ENCODE data around the gene RBMS3. TPM values are rescaled to one million over a fixed set of nuclear protein-coding genes. Genes with fewer than 3 reads are reported as not detected.

RBMS3 gene
- polyA plus RNA-seq, 1 experiment = 33.4 TPM

DNA sequence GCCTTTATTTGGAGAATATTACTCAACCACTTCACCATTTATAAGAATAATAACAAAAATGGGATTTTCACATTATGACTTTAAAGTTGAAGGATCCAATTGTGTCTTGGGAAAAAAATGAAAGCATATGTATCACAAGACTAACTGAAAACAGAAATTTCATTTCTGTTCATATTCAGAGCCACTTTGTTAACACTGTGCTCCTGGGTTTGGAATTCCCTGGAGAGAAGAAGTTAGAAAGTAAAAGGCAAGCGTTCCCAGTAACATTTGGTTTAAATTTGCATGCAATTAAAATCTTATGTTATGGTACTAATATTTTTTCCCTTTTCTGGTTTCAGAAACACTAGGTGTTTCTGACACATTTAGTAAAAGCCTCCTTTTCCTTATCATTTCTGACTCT, 230.8 kb downstream of the RBMS3 start:
- no peak overlapping the region for H3K27ac ChIP-seq (ENCODE audit: low read depth, low read length)
- POLR2A ChIA-PET = no interaction called here

DNA sequence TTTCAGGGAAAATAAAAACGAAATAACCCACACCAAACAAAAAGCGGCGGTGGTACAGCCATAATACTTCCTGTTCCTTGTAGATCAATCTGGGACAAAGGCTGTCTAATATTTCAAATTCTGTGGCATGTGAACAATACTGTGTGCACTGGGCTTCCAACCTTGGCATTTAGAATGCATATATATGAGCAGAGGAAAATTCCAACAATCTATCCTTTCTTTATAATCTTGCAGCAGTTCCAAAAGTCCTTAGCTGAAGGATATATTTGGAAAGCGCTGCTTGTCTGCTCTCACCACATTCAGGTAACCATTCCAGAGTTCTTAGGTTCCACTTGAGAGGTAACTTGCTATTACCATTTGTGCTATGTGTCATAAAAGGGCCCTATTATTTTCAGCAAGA, 231.8 kb downstream of the RBMS3 start:
- no peak for TF ChIP-seq CTCF (IDR thresholded peaks at IDR 0.05; ENCODE audit: low read depth, low read length)
- ChIA-PET POLR2A (no interaction called here), CTCF (no interaction called here)
- Histone ChIP-seq H3K9me3 (ENCODE audit: control insufficient read depth, insufficient read depth, low read length) (no peaks in the 10 kb centered on the region), H3K4me3 (ENCODE audit: low read depth, low read length) (no peak overlapping the region), H3K27ac (ENCODE audit: low read depth, low read length) (no peak overlapping the region), H3K27me3 (ENCODE audit: control insufficient read depth, insufficient read depth, low read length) (no peaks in the 10 kb centered on the region)
- no peak for DNase-seq (ENCODE audit: low read depth, low spot score)

More for the DNA sequence above, 230.8 kb downstream of the RBMS3 start:
- Histone ChIP-seq H3K4me3 (ENCODE audit: low read depth, low read length) (no peak overlapping the region), H3K27me3 (ENCODE audit: control insufficient read depth, insufficient read depth, low read length) (no peaks in the 10 kb centered on the region), H3K9me3 (ENCODE audit: control insufficient read depth, insufficient read depth, low read length) (no peaks in the 10 kb centered on the region)
- CTCF ChIA-PET = no interaction called here
- no peak for DNase-seq (ENCODE audit: low read depth, low spot score)
- no peak for TF ChIP-seq CTCF (IDR thresholded peaks at IDR 0.05; ENCODE audit: low read depth, low read length)

DNA sequence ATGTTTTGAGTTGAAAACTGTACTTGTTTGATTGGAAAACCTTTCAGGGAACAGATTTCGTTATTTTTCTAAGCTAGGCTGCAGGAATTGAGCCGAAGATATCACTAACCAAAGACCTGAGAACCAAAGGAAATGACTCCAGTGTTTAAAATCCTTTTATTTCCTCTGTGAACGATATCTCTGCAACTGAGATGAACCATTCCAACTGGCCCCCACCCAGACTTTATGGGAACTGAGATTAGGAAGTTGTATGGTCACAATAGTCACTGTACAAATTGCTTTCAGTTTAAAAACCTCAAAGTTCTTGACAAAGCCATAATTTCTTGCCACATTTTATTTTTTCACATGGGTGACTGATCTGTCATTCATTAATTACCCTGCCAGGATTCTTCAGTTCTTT, 232.4 kb downstream of the RBMS3 start:
- CTCF ChIA-PET = no interaction called here
- no peak for DNase-seq (ENCODE audit: low read depth, low spot score)
- H3K9me3 ChIP-seq (ENCODE audit: control insufficient read depth, insufficient read depth, low read length) = no peaks in the 10 kb centered on the region
- no peak overlapping the region for H3K4me3 ChIP-seq (ENCODE audit: low read depth, low read length)
- no peaks in the 10 kb centered on the region for H3K27me3 ChIP-seq (ENCODE audit: control insufficient read depth, insufficient read depth, low read length)
- POLR2A ChIA-PET = no interaction called here
- no peak overlapping the region for H3K27ac ChIP-seq (ENCODE audit: low read depth, low read length)
- TF ChIP-seq CTCF (IDR thresholded peaks at IDR 0.05; ENCODE audit: low read depth, low read length) = no peak

GRCh38 chr3:29514170-29514569, 233.3 kb downstream of the RBMS3 start:
- Histone ChIP-seq H3K27me3 (ENCODE audit: control insufficient read depth, insufficient read depth, low read length) (no peaks in the 10 kb centered on the region), H3K9me3 (ENCODE audit: control insufficient read depth, insufficient read depth, low read length) (no peaks in the 10 kb centered on the region), H3K4me3 (ENCODE audit: low read depth, low read length) (no peak overlapping the region), H3K27ac (ENCODE audit: low read depth, low read length) (no peak overlapping the region)
- no peak for TF ChIP-seq CTCF (IDR thresholded peaks at IDR 0.05; ENCODE audit: low read depth, low read length)
- ChIA-PET CTCF (no interaction called here), POLR2A (interaction anchor here (0.6 kb wide), 1 partner anchor 83 kb away, joined by 6 read pairs; no protein-coding TSS in a partner anchor)
- DNase-seq (ENCODE audit: low read depth, low spot score) = no peak

DNA sequence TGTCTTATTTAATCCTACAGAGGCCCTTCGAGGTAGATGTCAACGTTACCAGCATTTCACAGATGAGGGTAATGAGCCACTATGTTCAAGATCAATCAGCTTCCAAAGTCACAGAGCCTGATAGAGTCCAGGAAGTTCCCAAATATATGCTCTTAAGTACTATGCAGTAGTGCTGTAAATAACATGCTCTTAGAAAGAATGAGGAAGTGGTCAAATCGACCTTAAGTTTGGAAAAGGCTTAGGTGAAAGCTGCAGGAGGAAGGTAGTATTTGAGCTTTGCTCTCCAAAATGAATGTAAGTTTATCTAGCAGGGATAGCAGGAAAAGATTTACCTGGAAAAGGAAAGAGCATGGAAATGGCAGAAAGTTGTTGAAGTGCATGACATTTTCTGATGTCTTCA, 234.0 kb downstream of the RBMS3 start:
- no peaks in the 10 kb centered on the region for H3K27me3 ChIP-seq (ENCODE audit: control insufficient read depth, insufficient read depth, low read length)
- CTCF ChIA-PET = interaction anchor here (0.6 to 0.8 kb wide), 2 partner anchors 8 to 33 kb away, joined by 3 to 4 read pairs; no protein-coding TSS in a partner anchor
- no peak for DNase-seq (ENCODE audit: low read depth, low spot score)
- H3K9me3 ChIP-seq (ENCODE audit: control insufficient read depth, insufficient read depth, low read length) = no peaks in the 10 kb centered on the region
- H3K27ac ChIP-seq (ENCODE audit: low read depth, low read length) = no peak overlapping the region
- no peak overlapping the region for H3K4me3 ChIP-seq (ENCODE audit: low read depth, low read length)
- no peak for TF ChIP-seq CTCF (IDR thresholded peaks at IDR 0.05; ENCODE audit: low read depth, low read length)
- POLR2A ChIA-PET = no interaction called here

Measured in AG04450 (cell line).